ENCODE data around the gene KRT15.

The KRT15 gene

DNA sequence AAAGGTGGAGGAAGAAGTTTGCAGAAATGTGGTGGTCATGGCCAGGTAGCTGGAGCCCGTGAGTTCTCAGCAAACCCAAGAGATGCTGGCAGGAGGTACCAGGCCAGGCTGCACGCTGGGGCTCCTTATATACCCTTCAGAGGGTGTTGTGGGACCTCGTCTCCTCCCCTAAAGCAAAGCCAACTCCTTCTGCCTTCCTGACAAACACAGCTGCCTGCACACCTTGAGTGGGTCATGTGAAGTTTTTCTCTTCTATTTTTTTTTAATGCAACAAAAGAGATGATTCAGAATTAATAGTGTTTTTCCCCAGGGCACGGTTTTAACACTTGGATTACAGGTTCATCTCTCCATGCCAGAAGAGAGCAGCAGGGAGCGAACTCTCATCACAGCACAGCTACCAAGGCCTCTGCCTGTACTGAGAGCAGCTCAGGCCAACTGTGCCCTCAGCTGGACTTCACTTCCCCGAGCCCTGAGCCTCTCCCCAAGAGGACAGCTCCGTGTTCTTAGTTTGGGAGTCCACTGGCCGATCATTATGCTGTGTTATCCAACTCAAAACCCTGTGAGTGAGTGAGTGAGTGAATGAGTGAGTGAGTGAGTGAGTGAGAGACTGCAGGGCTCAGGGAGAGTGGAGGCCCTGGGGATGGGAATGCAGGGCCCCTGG, at the start of gene KRT15:
TSS of gene KRT15 (minus strand) at position 102 of the 661 bp plus-strand sequence. CDS start at position 39, 63 bp downstream.
- DNase-seq (ENCODE audit: low read depth in 2 of 2), result no peak

DNA sequence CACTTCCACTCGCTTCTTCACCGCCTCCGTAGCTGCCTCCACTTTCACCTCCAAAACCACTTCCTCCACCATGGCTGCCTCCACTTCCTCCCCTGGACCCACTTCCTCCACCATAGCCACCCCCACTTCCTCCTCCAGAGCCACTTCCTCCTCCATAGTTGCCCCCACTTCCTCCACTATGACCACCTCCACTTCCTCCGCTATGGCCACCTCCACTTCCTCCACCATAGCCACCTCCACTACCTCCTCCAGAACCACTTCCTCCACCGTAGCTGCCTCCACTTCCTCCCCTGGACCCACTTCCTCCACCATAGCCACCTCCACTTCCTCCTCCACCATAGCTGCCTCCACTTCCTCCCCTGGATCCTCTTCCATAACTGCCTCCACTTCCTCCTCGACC, 48.6 kb upstream of the KRT15 start:
- no peak for DNase-seq (ENCODE audit: low read depth in 2 of 2)

DNA sequence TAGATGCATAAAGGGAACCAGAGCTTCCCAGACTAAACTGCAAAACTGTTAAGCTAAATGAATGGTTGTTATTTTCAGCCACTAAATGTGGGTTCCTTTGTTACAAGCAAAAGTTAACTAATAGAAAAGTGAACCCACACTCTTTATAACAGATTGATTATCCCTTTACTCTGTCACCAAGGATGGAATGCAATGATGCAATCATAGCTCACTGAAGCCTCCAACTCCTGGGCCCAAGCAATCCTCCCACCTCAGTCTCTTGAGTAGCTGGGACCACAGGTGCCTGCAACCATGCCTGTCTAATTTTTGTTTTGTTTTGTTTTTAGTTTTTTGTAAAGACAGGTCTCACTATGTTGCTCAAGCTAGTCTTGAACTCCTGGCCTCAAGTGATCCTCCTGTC, 46.6 kb upstream of the KRT15 start:
- no peak for DNase-seq (ENCODE audit: low read depth in 2 of 2)

DNA sequence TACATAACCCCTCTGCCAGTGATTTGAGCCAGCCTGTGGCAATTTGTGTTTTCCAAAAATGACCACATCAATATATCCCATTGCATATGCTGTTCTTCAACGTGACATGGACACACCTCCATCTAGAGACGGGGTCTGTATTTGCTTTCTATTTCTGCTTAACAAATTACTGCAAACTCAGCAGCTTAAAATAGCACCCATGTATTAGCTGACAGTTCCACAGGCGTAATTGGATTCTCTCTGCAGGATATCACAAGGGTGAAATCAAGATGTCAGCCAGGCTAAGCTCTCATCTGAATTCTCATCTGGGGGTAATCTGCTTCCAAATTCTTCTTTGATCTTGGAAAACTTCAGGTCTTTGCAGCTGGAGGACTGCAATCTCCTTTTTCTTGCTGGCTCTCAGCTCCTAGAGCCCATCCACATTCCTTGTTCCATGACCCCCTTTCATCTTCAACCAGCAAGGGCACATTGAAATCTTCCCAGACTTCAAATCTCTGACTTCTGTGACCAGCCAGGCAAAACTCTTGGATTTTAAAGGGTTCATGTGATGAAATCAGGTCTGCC, 45.0 kb upstream of the KRT15 start:
- no peak for DNase-seq (ENCODE audit: low read depth in 2 of 2)

DNA sequence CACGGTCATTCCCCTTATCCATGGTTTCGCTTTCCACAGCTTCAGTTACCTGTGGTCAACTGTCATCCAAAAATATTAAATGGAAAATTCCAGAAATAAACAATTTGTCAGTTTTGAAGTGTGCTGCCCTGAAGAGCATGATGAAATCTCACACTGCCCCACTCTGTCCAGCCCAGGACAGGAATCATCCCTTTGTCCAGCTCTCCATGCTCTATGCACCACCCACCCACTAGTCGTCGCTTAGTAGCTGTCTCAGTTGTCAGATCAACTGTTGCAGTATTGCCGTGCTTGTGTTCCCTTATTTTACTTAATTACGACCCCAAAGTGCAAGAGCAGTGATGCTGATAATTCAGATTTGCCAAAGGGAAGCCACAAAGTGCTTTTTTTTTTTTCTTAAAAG, 42.9 kb upstream of the KRT15 start:
- DNase-seq (ENCODE audit: low read depth in 2 of 2), result no peak

DNA sequence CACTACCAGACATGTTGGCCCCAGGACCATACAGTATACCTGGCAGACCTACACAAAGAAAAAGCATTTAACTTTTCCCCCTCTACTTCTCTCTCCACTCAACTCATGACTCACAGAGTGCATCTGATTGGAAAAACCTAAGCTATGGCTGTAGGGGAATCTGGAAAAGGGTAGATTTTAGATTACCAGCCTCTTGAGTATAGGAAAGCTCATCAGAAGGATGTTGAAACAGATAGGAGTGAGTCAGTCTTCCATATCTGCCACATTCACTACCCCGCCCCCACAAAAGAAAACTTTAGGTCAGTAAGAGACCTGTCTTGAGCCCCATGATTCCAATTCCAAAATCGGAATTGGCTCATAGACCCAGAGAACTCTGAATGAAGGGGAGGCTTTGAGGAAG, 40.9 kb upstream of the KRT15 start:
- DNase-seq (ENCODE audit: low read depth in 2 of 2), result no peak

DNA sequence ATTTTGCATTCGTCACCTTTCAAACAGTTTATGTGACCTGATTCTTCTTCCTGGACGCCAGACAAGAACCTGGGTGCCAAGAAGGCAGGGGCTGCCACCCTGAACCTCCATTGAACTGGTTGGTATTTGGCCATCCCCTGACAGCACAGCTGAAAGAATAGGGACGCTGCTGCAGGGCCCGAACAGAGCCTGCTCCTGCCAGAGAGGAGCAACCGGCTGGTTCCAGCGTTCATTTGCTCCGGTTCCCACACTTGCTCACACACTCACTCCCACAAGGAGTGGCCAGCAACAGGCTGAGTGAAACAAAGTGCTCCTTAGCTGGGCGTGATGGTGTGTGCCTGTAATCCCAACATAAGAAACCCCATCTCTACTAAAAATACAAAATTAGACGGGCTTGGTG, 38.2 kb upstream of the KRT15 start:
- DNase-seq (ENCODE audit: low read depth in 2 of 2), result no peak

DNA sequence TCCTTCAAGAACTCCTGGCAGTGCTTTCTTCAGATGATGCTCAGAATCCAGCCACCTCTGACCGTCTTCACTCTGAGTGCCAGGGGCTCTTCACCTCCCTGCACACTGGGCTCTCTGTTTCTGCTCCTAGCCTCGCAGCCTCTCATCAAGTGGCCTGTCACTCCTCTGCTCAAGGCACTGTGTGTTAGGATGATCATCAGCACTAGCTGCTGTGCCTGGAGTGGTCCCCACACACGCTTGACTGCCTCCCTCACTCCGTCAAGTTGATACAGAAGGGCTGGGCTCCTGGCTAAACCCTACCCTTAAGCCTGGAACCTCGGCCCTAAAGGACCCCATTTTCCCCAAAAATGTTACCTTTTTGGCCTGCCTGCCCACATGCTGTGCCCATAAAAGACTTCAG, 37.6 kb upstream of the KRT15 start:
- DNase-seq (ENCODE audit: low read depth in 2 of 2), result no peak

DNA sequence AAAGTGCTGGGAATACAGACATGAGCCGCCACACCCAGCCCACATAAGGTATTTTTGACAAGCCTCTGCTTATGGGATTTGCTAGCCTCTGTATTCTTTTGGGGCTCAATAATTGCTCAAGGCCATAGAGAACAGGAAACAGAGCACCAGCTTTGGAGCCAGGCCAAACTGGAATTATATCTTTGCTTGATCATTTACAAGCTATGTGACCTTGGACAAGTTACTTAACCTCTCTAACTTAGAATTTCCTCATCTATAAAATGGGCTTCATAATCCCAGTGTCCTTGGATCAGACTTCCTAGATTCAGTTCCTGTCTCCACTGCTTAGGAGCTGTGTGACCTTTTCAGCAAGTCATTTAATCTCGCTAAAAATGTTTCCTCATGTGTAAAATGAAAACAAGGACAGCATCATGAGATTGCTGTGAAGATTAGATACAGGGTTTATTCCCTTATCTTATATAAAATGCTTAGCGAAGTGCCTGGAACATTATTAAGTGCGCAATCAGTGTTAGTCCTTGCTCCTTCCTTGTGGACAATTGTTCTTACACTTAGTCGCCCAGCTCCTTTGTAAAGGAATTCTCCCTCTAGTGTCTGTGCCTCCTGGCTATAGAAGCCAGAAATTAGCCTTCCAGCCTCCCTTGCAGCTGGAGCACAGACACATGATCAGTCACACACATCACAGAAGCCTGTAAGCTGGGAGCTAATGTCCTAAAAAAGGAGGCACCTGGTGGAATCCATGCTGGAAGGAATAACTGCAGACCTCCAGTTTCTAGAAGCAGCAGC, 36.6 kb upstream of the KRT15 start:
- no peak for DNase-seq (ENCODE audit: low read depth in 2 of 2)

DNA sequence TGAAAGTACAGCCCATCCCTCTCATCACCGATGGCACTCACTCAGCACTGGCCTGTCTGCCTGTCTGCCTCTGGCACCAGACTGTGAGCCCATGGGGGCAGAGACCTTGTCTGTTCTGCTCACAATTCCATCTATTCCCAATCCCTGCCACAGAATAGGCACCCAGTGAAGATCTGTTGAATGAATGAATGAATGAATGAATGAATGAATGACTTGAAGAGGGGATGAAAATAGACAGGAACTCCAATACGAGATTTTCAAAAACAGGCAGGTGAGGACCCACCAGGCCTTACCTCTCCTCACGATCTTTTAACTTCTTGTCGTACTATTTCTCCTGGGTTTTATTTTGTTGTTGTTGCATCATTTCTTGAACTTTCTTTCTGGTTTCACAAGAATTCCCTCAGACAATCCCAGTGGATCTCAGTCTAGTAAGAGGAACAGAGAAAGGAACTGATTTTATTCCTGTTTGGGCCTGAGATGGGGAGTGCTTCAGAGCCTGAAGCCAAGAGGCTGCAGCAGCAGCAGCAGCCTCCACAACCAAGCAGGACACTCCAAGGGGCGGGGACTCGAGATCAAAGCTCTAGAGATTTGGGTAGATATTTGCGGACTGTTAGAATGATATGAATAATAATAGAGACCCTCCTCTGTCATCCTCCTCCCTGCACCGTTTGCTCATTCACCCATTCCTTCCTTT, 35.4 kb upstream of the KRT15 start:
- DNase-seq (ENCODE audit: low read depth in 2 of 2), result no peak

DNA sequence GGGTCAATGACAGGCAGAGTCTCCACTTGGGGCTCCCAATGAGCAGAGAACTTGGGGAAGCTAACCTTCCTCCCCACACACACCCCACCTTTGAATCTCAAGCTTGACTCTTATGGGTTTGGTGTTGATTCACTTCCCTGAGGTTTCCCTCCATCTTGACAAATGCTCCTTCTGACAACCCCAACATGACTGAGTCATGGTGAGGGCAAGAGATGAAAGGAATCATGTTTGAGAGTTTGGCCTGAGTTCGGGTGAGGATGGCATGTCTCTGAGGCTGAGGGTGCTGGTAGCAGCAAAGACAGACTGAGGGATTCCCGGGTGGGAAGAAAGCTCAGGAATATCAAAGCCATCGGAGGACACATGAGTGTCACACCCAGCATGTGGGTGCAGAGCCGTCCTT, 34.5 kb upstream of the KRT15 start:
- DNase-seq (ENCODE audit: low read depth in 2 of 2), result no peak

DNA sequence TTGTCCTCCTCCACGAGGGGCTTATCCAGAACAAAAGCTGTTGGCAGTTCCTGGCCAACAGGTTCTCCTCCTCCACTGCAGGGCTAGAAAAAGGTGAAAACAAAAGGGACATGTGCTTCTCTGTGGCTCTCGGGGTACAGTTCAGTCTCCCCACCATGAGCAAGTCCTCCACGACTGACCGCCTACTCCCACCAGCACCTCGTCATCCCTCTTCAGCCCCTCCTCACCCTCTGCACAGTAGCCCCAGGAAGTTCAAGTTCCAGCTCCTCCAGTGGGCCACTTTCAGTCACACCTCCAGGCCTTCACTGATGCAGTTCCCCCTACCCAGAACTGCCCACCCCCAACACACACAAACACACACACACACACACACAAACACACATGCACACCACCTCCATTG, 33.8 kb upstream of the KRT15 start:
- DNase-seq (ENCODE audit: low read depth in 2 of 2), result no peak

DNA sequence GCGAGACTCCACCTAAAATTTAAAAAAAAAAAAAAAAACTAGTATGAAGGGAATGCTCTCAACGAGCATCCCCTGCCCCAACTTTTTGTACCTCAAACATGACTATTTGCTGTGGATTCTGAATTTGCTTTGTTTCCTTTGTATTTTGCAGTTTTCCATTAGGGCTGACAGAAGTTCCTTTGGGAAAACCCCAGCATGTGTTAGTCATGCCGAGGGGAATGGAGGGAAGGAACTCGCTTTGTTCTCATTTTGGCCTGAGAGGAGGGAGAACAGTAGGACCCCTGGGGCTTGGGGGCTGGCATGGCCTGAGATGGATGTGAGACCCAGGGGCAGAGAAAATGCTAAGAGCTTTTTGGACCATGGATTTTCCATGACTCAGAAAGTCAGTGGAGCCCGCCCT, 32.7 kb upstream of the KRT15 start:
- DNase-seq (ENCODE audit: low read depth in 2 of 2), result no peak

DNA sequence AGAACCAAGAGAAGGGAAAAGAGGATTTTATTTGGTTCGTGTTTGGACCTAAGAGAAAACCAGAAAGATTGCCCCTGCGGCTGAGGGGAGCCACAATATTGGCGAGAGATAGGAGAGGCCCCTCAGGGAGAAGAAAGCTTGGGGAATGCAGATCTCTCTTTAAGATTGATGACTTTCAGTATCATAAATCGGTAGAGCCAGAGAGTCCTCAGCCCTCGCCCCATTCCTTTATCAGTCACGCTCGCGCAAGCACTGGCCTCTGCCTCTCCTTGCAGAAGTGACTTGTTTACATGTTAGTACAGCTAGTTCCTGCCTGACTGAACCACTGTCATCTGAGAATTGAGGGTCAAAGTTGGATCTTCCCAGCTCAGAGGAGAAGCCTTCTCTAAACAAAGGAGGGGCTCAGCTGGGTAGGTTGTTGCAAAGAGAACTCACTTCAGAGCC, 30.9 kb upstream of the KRT15 start:
- DNase-seq (ENCODE audit: low read depth in 2 of 2), result no peak

DNA sequence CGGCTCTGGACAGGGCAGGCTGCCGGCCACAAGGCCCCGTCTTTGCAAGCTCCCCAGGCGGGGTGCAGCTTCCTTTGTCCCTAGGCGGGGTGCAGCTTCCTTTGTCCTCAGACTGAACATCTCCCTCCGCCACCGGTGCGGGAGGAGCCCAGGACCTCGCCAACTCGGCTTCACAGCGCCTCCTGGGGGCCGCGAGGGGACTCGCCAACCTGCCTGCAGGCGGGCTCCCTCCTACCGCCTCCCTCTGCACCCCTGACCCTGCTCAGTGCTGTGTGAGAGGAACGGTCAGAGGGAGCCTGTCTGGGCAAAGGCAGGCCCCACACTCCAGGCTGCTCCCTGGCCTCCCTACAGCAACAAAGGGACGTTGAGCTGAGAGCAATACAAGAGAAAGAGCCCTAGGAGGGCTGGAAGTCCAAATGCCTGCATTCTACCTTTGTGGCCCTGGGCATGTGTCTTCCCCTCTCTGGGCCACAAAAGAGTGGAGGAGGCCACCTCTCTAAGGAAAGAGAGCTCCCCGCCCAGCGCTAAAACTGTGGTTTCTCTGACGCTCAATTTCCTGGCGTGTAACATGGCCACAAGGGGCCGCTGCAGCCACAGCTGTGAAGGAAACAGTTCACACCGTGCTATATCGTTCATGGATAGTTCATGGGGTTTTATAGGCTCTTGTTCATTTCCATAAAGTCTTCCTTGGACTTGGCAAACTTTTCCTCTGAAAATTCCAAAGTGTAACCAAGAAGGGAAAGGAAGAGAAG, 30.3 kb upstream of the KRT15 start:
- DNase-seq (ENCODE audit: low read depth in 2 of 2), result peak; percentile 63 to 71

DNA sequence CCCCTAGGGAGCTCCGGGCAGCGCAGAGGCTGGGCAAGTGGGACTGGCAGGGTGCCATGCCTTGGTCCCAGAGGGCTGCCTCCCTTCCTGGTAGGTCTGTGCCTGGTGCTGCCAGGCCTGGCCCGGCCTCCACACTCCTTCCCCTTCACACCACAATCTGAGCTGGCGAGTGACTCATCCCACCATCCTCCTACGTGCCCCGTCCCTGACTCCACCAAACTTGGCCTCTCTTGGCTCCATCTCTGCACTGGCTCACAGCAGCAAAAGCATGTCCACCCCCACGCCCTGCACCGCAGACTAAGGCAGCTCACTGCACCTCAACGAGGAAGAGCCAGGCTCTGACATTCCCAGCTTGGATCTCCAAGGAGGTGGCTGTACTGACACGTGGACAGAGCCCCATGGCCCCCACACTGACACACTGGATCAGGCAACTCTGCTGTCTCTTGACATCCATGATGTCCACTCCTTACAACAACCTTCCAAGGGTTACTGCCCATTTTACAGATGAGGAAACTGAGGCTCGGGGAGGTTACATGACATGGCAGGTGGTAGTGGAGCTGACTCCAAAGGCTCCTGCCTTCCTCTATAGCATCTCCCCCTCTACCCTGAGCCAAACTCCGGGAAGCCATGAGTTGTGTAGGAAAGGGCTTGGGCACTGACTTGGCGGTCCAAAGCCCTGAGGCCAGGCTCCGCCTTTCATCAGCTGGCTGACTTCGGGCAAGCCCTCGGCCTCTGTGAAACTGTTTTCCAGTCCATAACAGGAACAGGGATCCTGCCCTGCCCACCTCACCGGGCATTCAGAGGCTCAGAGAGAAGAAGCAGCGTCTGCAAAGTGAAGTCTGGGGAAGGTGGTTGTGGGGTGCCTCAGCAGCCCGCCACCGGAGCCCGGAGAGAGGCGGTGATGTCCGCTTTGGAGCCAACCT, 29.5 kb upstream of the KRT15 start:
- DNase-seq (ENCODE audit: low read depth in 2 of 2), result peak; percentile 64 to 80

DNA sequence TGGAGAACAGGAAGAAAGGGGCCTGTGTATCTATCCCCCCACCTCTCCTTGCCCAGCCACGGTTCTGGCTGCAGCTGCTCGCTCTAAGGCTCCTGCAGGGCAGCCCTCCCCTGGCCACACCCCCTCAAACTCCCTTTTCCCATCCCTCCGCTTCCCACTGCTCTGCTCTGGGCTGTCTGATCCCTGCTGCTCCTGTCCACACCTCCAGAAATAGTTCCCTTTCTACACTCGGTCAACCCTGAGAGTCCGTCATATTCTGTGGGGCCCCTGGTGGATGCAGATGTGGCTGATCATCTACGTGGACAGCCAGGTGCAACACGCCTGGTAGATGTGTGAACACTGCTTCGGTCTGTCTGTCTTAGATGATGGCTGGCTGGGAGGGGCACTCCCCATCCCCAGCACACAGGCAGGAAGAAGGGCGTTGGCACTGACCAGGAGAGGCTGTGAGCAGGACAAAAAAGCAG, 28.7 kb upstream of the KRT15 start:
- no peak for DNase-seq (ENCODE audit: low read depth in 2 of 2)

DNA sequence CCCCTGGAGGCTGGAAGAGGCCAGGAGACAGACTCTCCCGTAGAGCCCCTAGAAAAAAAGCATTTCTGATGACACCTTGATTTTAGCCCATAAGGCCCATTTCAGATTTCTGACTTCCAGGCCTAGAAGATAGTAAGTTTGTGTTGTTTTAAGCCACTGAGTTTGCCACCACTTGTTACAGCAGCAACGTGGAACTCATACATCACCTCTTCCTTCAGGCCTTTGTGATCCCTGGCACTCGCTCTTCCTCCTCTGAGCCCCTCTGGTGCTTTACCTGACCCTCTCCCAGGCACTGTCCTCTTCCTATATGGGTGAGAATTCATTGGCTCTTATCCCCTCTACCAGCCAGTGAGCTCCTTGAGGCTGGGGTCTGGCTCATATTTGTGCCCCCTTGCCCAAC, 28.1 kb upstream of the KRT15 start:
- no peak for DNase-seq (ENCODE audit: low read depth in 2 of 2)

DNA sequence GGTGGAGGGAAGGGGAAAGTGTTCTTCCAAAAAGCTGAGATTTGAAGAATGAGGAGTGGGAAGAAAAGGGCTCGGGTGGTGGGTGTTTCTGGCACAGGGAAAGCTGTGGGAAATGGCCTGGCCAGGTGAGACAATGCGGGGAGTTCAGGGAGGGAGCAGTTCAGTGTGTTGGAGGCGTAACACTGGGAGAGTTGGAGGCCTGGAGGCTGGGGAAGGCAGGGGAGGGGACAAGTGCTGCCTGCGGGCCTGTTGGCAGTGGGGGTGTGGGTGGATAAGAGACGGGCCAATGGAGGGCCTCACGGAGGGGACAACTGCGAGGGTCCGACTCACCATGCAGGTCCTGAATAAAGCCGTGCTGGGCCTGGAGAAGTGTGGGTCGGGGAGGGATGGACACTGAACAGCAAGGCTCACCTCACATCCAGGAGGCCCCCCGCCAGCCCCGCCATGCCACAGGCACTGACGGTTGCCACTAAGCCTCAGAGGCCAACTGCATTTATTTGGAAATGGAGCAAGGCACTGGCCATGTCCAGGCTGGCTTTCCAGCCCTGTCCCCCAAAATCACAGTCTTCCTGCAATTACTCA, 27.2 kb upstream of the KRT15 start:
- no peak for DNase-seq (ENCODE audit: low read depth in 2 of 2)

DNA sequence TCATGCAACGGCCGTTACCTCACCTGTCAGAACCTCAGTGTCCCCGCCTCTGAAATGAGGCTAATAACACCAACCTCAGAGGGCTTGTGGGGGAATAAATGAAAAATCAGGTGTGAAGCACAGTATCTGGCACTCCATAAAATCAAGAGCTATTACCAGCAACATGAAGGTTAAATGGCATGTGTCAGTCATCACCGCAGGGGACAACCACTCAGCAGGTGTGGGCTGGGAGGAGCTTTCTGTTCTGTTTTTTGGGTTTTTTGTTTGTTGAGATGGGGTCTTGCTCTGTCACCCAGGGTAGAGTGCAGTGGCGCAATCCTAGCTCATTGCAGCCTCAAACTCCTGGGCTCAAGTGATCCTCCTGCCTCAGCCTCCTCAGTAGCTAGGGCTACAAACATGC, 26.2 kb upstream of the KRT15 start:
- no peak for DNase-seq (ENCODE audit: low read depth in 2 of 2)

Measured in stimulated activated CD8-positive, alpha-beta memory T cell treated with anti-CD3 and anti-CD28 coated beads, Interleukin-15, amount 100 ng/mL, for 48 hours (primary cell).